ENCODE measurements around the gene ARHGDIG. TPM values are rescaled to one million over a fixed set of nuclear protein-coding genes. Genes with fewer than 3 reads are reported as not detected.

ARHGDIG gene
- total RNA-seq, 1 experiment from 2014 or later, result 5.9 TPM

Other genes with a start within 250 kb of the ARHGDIG start
- 53.6 and 56.6 TPM in 2 replicates for gene POLR3K, start 227.0 kb upstream of the ARHGDIG start, total RNA-seq (2021)
- 75.3 and 78.5 TPM in 2 replicates for gene SNRNP25, start 226.8 kb upstream of the ARHGDIG start, total RNA-seq (2021)
- gene RHBDF1, start 208.0 kb upstream of the ARHGDIG start, total RNA-seq (2021), result 34.6 and 35.7 TPM in 2 replicates
- 39.1 and 41.7 TPM in 2 replicates for gene MPG, start 202.4 kb upstream of the ARHGDIG start, total RNA-seq (2021)
- 36.9 and 37.1 TPM in 2 replicates for gene NPRL3, start 141.9 kb upstream of the ARHGDIG start, total RNA-seq (2021)
- not detected in 2 replicates for gene HBZ, start 127.9 kb upstream of the ARHGDIG start, total RNA-seq (2021)
- not detected in 2 replicates for gene HBM, start 114.6 kb upstream of the ARHGDIG start, total RNA-seq (2021)
- gene HBA2, start 107.7 kb upstream of the ARHGDIG start, total RNA-seq (2021), result 4.3 TPM in 1 of 2 replicates, not detected in the other
- gene HBA1, start 103.9 kb upstream of the ARHGDIG start, total RNA-seq (2021), result 2.0 and 7.2 TPM in 2 replicates
- 3.5 and 4.4 TPM in 2 replicates for gene HBQ1, start 100.1 kb upstream of the ARHGDIG start, total RNA-seq (2021)
- 128 and 137 TPM in 2 replicates for gene LUC7L, start 51.1 kb upstream of the ARHGDIG start, total RNA-seq (2021)
- 94.9 and 98.8 TPM in 2 replicates for gene FAM234A, start 45.8 kb upstream of the ARHGDIG start, total RNA-seq (2021)
- gene RGS11, start 4.6 kb upstream of the ARHGDIG start, total RNA-seq (2021), result 2.9 and 3.4 TPM in 2 replicates
- 1.1 and 1.4 TPM in 2 replicates for gene PDIA2, start 2.6 kb downstream of the ARHGDIG start, total RNA-seq (2021)
- gene AXIN1, start 72.1 kb downstream of the ARHGDIG start, total RNA-seq (2021), result 50.9 and 52.5 TPM in 2 replicates
- 154 TPM in 2 replicates for gene MRPL28, start 89.9 kb downstream of the ARHGDIG start, total RNA-seq (2021)
- 111 and 114 TPM in 2 replicates for gene PGAP6, start 101.4 kb downstream of the ARHGDIG start, total RNA-seq (2021)
- gene NME4, start 116.6 kb downstream of the ARHGDIG start, total RNA-seq (2021), result 319 and 320 TPM in 2 replicates
- gene DECR2, start 121.3 kb downstream of the ARHGDIG start, total RNA-seq (2021), result 38.8 and 39.3 TPM in 2 replicates
- 37.1 TPM in 2 replicates for gene RAB11FIP3, start 145.1 kb downstream of the ARHGDIG start, total RNA-seq (2021)
- 71.2 and 76.4 TPM in 2 replicates for gene CAPN15, start 247.1 kb downstream of the ARHGDIG start, total RNA-seq (2021)

Data from H9 (cell line).